WTC11 (cell line): Measurements from ENCODE around the gene SLC45A1.

Source experiments
- CTCF ChIP-seq: fragments of 200-600 bp; IDR thresholded peaks from 2 replicates; pipeline ENCODE4 v1.8.0; 2022; ENCODE audit warnings: antibody characterized with exemption
- ESRRA ChIP-seq: sonication (generic); formaldehyde crosslinking; IDR thresholded peaks from 2 replicates; pipeline ENCODE4 v1.8.1; 2022; ENCODE audit warnings: mild to moderate bottlenecking, missing genetic modification reagents, borderline replicate concordance

- TF ChIP-seq ESRRA (CRISPR knock-in tag) (no peak), CTCF (no peak)
These were observed 31.9 kb upstream of the SLC45A1 start for GRCh38 chr1:8285965-8286364.
